SK-N-SH (cell line): ENCODE results near the gene CCNL1. TPM values are rescaled to one million over a fixed set of nuclear protein-coding genes. Genes with fewer than 3 reads are reported as not detected.

Source experiments
- CTCF ChIA-PET: fragments of 300-600, 350-600 bp; formaldehyde crosslinking; extraction: SDS; loops from one replicate; lab custom pipeline; 2021; lab: Yijun Ruan, JAX
- POLR2A ChIA-PET: fragments of 350-600 bp; sonication (Branson Sonifier 250); formaldehyde crosslinking; extraction: SDS; loops from one replicate; lab custom pipeline; 2020; ENCODE audit warnings: antibody characterized with exemption, inconsistent platforms; lab: Yijun Ruan, JAX
- DNase-seq: peaks from one replicate; pipeline ENCODE4 v3.0.0; 2012
- H2AFZ ChIP-seq: fragments of 200-600 bp; sonication (generic); 2 replicates; pipeline ENCODE4 v1.8.1; 2016; ENCODE audit warnings: antibody characterized with exemption, mild to moderate bottlenecking, low read depth
- H3F3A ChIP-seq: fragments of 200-600 bp; sonication (generic); replicated peaks from 2 replicates; pipeline ENCODE3; 2016; ENCODE audit warnings: antibody characterized with exemption, mild to moderate bottlenecking; ENCODE audit not compliant: insufficient read depth
- H3K27ac ChIP-seq, 2 experiments: fragments of 200-500 bp in 1 of 2; fragments of 200-600 bp in 1 of 2; sonication (Bioruptor generic) in 1 of 2; sonication (generic), shearing (Covaris generic) in 1 of 2; 2 replicates each; pipeline versions ENCODE4 v1.5.1 to v1.6.1; 2014 to 2016; ENCODE audit warnings: low read depth in 2 of 2, inconsistent platforms in 1 of 2, low read length in 1 of 2, mild to moderate bottlenecking in 1 of 2, mixed read lengths in 1 of 2
- H3K27me3 ChIP-seq: fragments of 200-600 bp; sonication (generic), shearing (Covaris generic); 2 replicates; pipeline ENCODE4 v1.6.1; 2016; ENCODE audit warnings: mixed run types; ENCODE audit not compliant: insufficient read depth
- H3K36me3 ChIP-seq, 2 experiments: fragments of 200-500 bp in 1 of 2; fragments of 200-600 bp in 1 of 2; sonication (Bioruptor generic) in 1 of 2; sonication (generic) in 1 of 2; replicated peaks in 1 of 2; 2 replicates each; pipeline versions ENCODE3 to v1.5.1; 2014 to 2016; ENCODE audit warnings: low read length in 1 of 2, mild to moderate bottlenecking in 1 of 2; ENCODE audit not compliant: insufficient read depth in 2 of 2, control insufficient read depth in 1 of 2
- H3K4me1 ChIP-seq, 2 experiments: fragments of 200-500 bp in 1 of 2; fragments of 200-600 bp in 1 of 2; sonication (Bioruptor generic) in 1 of 2; sonication (generic), shearing (Covaris generic) in 1 of 2; 2 replicates each; pipeline versions ENCODE4 v1.5.1 to v1.6.1; 2014 to 2016; ENCODE audit warnings: low read depth in 1 of 2, low read length in 1 of 2, mixed run types in 1 of 2; ENCODE audit not compliant: insufficient read depth in 2 of 2, control insufficient read depth in 1 of 2
- H3K4me2 ChIP-seq: fragments of 200-600 bp; sonication (generic), shearing (Covaris generic); 2 replicates; pipeline ENCODE4 v1.6.1; 2017; ENCODE audit warnings: mixed run types
- H3K4me3 ChIP-seq, 2 experiments: fragments of 200-500 bp in 1 of 2; fragments of 200-600 bp in 1 of 2; sonication (Bioruptor generic) in 1 of 2; sonication (generic), shearing (Covaris generic) in 1 of 2; 2 replicates each; pipeline versions ENCODE4 v1.5.1 to v1.8.1; 2014 to 2016; ENCODE audit warnings: low read depth in 2 of 2, inconsistent platforms in 1 of 2, low read length in 1 of 2, mild to moderate bottlenecking in 1 of 2, mixed read lengths in 1 of 2, moderate library complexity in 1 of 2
- H3K79me2 ChIP-seq: fragments of 200-600 bp; sonication (generic); 2 replicates; pipeline ENCODE4 v1.8.1; 2017; ENCODE audit warnings: mild to moderate bottlenecking; ENCODE audit not compliant: insufficient read depth
- H3K9ac ChIP-seq: fragments of 200-600 bp; sonication (generic); 2 replicates; pipeline ENCODE4 v1.6.1; 2017; ENCODE audit warnings: mixed run types
- H3K9me2 ChIP-seq: fragments of 200-600 bp; sonication (generic); 2 replicates; pipeline ENCODE4 v1.6.1; 2017; ENCODE audit warnings: mixed run types
- H3K9me3 ChIP-seq: fragments of 200-600 bp; sonication (generic); 2 replicates; pipeline ENCODE4 v1.6.1; 2017; ENCODE audit warnings: mixed run types, mild to moderate bottlenecking, moderate library complexity
- H4K20me1 ChIP-seq: fragments of 200-600 bp; sonication (generic); 2 replicates; pipeline ENCODE4 v1.6.1; 2017; ENCODE audit warnings: mild to moderate bottlenecking, mixed run types; ENCODE audit not compliant: insufficient read depth
- CHD2 ChIP-seq: fragments of 150-350 bp; IDR thresholded peaks from 2 replicates; pipeline ENCODE4 v1.6.1; 2018; ENCODE audit warnings: low read length; ENCODE audit not compliant: partially characterized antibody
- CTCF ChIP-seq: fragments of 200-600 bp; sonication (generic); IDR thresholded peaks from 2 replicates; pipeline ENCODE4 v1.6.1; 2017; ENCODE audit warnings: antibody characterized with exemption, mild to moderate bottlenecking, moderate library complexity
- EP300 ChIP-seq, 2 experiments: IDR thresholded peaks; 2 replicates each; pipeline versions ENCODE4 v1.4.0 to v1.6.1; 2012; ENCODE audit warnings: borderline replicate concordance in 1 of 2, low read depth in 1 of 2, low read length in 1 of 2
- FOSL2 ChIP-seq: IDR thresholded peaks from 2 replicates; pipeline ENCODE4 v1.4.0; 2012; ENCODE audit warnings: low read depth, mild to moderate bottlenecking, moderate library complexity, borderline replicate concordance
- FOXJ3 ChIP-seq: sonication (generic); formaldehyde crosslinking; IDR thresholded peaks from 2 replicates; pipeline ENCODE4 v1.5.1; 2020; ENCODE audit warnings: mild to moderate bottlenecking, missing genetic modification reagents
- GATA2 ChIP-seq: sonication (generic); formaldehyde crosslinking; IDR thresholded peaks from 2 replicates; pipeline ENCODE4 v1.5.0; 2020; ENCODE audit warnings: mild to moderate bottlenecking, missing genetic modification reagents
- IRF3 ChIP-seq: fragments of 150-350 bp; IDR thresholded peaks from 2 replicates; pipeline ENCODE4 v1.6.1; 2016; ENCODE audit warnings: mild to moderate bottlenecking, low read depth, low read length
- JUND ChIP-seq: IDR thresholded peaks from 2 replicates; pipeline ENCODE4 v1.4.0; 2012
- MXI1 ChIP-seq: IDR thresholded peaks from 2 replicates; pipeline ENCODE4 v1.6.1; 2012; ENCODE audit warnings: mild to moderate bottlenecking, low read depth, low read length, improper control_type of control experiment
- RAD21 ChIP-seq: IDR thresholded peaks from 2 replicates; pipeline ENCODE4 v1.6.1; 2012; ENCODE audit warnings: mild to moderate bottlenecking, low read length
- SMC3 ChIP-seq: IDR thresholded peaks from 2 replicates; pipeline ENCODE4 v1.6.1; 2012; ENCODE audit warnings: low read depth, low read length, improper control_type of control experiment
- TAF1 ChIP-seq: IDR thresholded peaks from 2 replicates; pipeline ENCODE4 v1.6.1; 2012; ENCODE audit warnings: low read depth, mild to moderate bottlenecking, low read length, moderate library complexity, borderline replicate concordance
- WGBS: methylation state at CpG from one replicate; pipeline ENCODE4 v1.1.6; 2017; ENCODE audit warnings: low lambda C conversion rate; 5-methylcytosine and 5-hydroxymethylcytosine counted together
- polyA plus RNA-seq, 3 experiments: library from polyadenylated mRNA; depleted of rRNA; stranded (reverse); fragments of >200 nt; gene quantifications; 2 replicates each; pipeline ENCODE4 v1.2.3, GENCODE V29; 2012
- TF ChIP-seq, protein P1 (sequence below): IDR thresholded peaks from 2 replicates; pipeline ENCODE4; 2012
- TF ChIP-seq, protein P2 (sequence below): fragments of 150-350 bp; IDR thresholded peaks from 2 replicates; pipeline ENCODE4 v1.6.1; 2017; ENCODE audit warnings: antibody characterized with exemption, low read length, low read depth, borderline replicate concordance

CCNL1 gene
- polyA plus RNA-seq, 1 of the 3 experiments (the other 2 are of a cell fraction), result 99.8 TPM

- Histone ChIP-seq H3K4me3 (no peak overlapping the region), H3K27ac (no peak overlapping the region), H3K9me3 (no peaks in the 10 kb centered on the region), H3F3A (peaks cover 57% of the 10 kb centered on the region), H3K79me2 (peaks cover 70% of the 10 kb centered on the region), H2AFZ (no peak overlapping the region), H3K9ac (no peak overlapping the region), H3K4me1 (peaks cover 14 to 18% of the 10 kb centered on the region in 2 experiments; a peak in 2 of 4 replicates), H4K20me1 (peaks cover 41% of the 10 kb centered on the region), H3K27me3 (no peaks in the 10 kb centered on the region), H3K4me2 (no peak overlapping the region), H3K9me2 (no peaks in the 10 kb centered on the region), H3K36me3 (peaks cover 99 to 100% of the 10 kb centered on the region in 2 experiments)
- ChIA-PET POLR2A (interaction anchor here (1.0 kb wide), 1 partner anchor 63 kb away, joined by 4 read pairs; no protein-coding TSS in a partner anchor), CTCF (interaction anchor here (6.2 kb wide), 1 partner anchor 13 kb away, joined by 54 read pairs; no protein-coding TSS in a partner anchor)
- no peak for DNase-seq
- 95% methylated on average over 1 of the region's 1 CpG for WGBS
- no peak for TF ChIP-seq RAD21
- no peak for TF ChIP-seq FOXJ3
- TF ChIP-seq FOSL2, result no peak
- TF ChIP-seq, protein P1, sequence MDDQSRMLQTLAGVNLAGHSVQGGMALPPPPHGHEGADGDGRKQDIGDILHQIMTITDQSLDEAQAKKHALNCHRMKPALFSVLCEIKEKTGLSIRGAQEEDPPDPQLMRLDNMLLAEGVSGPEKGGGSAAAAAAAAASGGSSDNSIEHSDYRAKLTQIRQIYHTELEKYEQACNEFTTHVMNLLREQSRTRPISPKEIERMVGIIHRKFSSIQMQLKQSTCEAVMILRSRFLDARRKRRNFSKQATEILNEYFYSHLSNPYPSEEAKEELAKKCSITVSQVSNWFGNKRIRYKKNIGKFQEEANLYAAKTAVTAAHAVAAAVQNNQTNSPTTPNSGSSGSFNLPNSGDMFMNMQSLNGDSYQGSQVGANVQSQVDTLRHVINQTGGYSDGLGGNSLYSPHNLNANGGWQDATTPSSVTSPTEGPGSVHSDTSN, result no peak
- TF ChIP-seq JUND, result no peak
- no peak for TF ChIP-seq TAF1
- TF ChIP-seq, protein P2, sequence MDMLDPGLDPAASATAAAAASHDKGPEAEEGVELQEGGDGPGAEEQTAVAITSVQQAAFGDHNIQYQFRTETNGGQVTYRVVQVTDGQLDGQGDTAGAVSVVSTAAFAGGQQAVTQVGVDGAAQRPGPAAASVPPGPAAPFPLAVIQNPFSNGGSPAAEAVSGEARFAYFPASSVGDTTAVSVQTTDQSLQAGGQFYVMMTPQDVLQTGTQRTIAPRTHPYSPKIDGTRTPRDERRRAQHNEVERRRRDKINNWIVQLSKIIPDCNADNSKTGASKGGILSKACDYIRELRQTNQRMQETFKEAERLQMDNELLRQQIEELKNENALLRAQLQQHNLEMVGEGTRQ, result no peak
- TF ChIP-seq SMC3, result no peak
- TF ChIP-seq MXI1, result no peak
- no peak for TF ChIP-seq CTCF
- no peak for TF ChIP-seq IRF3
- no peak for TF ChIP-seq CHD2
- TF ChIP-seq EP300 (IDR thresholded peaks at IDR 0.05; ENCODE audit: borderline replicate concordance in 1 of 2, low read depth in 1 of 2, low read length in 1 of 2), result no peak
- TF ChIP-seq GATA2, result no peak
Observed at GRCh38 chr3:157151151-157151550, 8.8 kb downstream of the CCNL1 start.
